COLO668 (cell line): Measurements from ENCODE around the gene GEMIN7.

Experiments
- DNase-seq: peaks from one replicate; lab custom pipeline; 2025; ENCODE audit not compliant: unreplicated experiment; lab: John Stamatoyannopoulos, UW

GEMIN7 gene

GRCh38 chr19:45079063-45079910 lies at the start of gene GEMIN7:
Gene GEMIN7, plus strand, starts transcription at chr19:45079260. Its CDS starts 10,855 bp downstream, at chr19:45090115.
- DNase-seq = peak; percentile 89

GRCh38 chr19:45030825-45031224 lies 48.2 kb upstream of the GEMIN7 start:
- DNase-seq = no peak

GRCh38 chr19:45032421-45032820 lies 46.6 kb upstream of the GEMIN7 start:
- no peak for DNase-seq

GRCh38 chr19:45035755-45036154 lies 43.3 kb upstream of the GEMIN7 start:
- no peak for DNase-seq

- no peak for DNase-seq
Observed at GRCh38 chr19:45037393-45038169, 41.5 kb upstream of the GEMIN7 start.

GRCh38 chr19:45038931-45039893 lies 39.8 kb upstream of the GEMIN7 start, which contains the start of gene CLASRP:
Gene CLASRP, plus strand, starts transcription at chr19:45039045. Its CDS starts 1,168 bp downstream, at chr19:45040213.
- DNase-seq = peak; percentile 93

- no peak for DNase-seq
Observed at GRCh38 chr19:45040059-45040771, 38.8 kb upstream of the GEMIN7 start.

GRCh38 chr19:45041125-45041524 lies 37.9 kb upstream of the GEMIN7 start:
- no peak for DNase-seq

GRCh38 chr19:45045671-45046353 lies 33.2 kb upstream of the GEMIN7 start:
- DNase-seq = peak; percentile 62

- no peak for DNase-seq
Observed at GRCh38 chr19:45046355-45046754, 32.7 kb upstream of the GEMIN7 start.

GRCh38 chr19:45047188-45047797 lies 31.8 kb upstream of the GEMIN7 start:
- no peak for DNase-seq

GRCh38 chr19:45049073-45049736 lies 29.9 kb upstream of the GEMIN7 start:
- DNase-seq = no peak

- no peak for DNase-seq
Observed at GRCh38 chr19:45050036-45050435, 29.0 kb upstream of the GEMIN7 start.

GRCh38 chr19:45051929-45052579 lies 27.0 kb upstream of the GEMIN7 start:
- no peak for DNase-seq

GRCh38 chr19:45056831-45057230 lies 22.2 kb upstream of the GEMIN7 start:
- no peak for DNase-seq

- no peak for DNase-seq
Observed at GRCh38 chr19:45057444-45057843, 21.6 kb upstream of the GEMIN7 start.

- DNase-seq = no peak
Observed at GRCh38 chr19:45058622-45059159, 20.4 kb upstream of the GEMIN7 start.
